Naive thymus-derived CD4-positive, alpha-beta T cell (primary cell): ENCODE results near the gene MVB12A. TPM values are rescaled to one million over a fixed set of nuclear protein-coding genes. Genes with fewer than 3 reads are reported as not detected.
A peak's percentile ranks its signal among the peaks of the same experiment; 100 is the strongest.

ENCODE experiments used
- ATAC-seq: fragments of 150-1000 bp; cut with Tn5 transposase; 2 replicates; pipeline ENCODE4 v1.10.0; 2021; ENCODE audit warnings: mild to moderate bottlenecking, moderate library complexity
- CTCF ChIA-PET: fragments of 350-600 bp; sonication (Branson Sonifier 250); formaldehyde crosslinking; loops from one replicate; lab custom pipeline; 2021; ENCODE audit warnings: antibody characterized with exemption; lab: Charles Lee
- POLR2A ChIA-PET: fragments of 350-600 bp; sonication (Branson Sonifier 250); formaldehyde crosslinking; loops from one replicate; lab custom pipeline; 2021; ENCODE audit warnings: antibody characterized with exemption, inconsistent platforms; lab: Charles Lee
- DNase-seq, 9 donors: peaks; one replicate each; pipeline versions ENCODE4 v3.0.0 to v3.0.0-alpha.2; 2020 to 2022; ENCODE audit warnings: mixed read lengths in 1 of 9
- H3K27ac ChIP-seq: one replicate; pipeline ENCODE4 v1.7.0; 2013; ENCODE audit warnings: mild to moderate bottlenecking, low read depth, low read length, moderate library complexity
- H3K27me3 ChIP-seq, 2 donors: one replicate each; pipeline ENCODE4 v1.7.0; 2013; ENCODE audit warnings: low read length in 2 of 2, mild to moderate bottlenecking in 2 of 2, moderate library complexity in 2 of 2; ENCODE audit not compliant: control insufficient read depth in 2 of 2, insufficient read depth in 2 of 2
- H3K36me3 ChIP-seq, 3 experiments: 1 replicate in 2 of 3; 2 replicates in 1 of 3; pipeline ENCODE4 v1.7.0; 2013; ENCODE audit warnings: low read length in 3 of 3, mild to moderate bottlenecking in 3 of 3, moderate library complexity in 1 of 3; ENCODE audit not compliant: insufficient read depth in 3 of 3, control insufficient read depth in 2 of 3
- H3K4me1 ChIP-seq, 2 donors: one replicate each; pipeline ENCODE4 v1.7.0; 2013; ENCODE audit warnings: low read length in 2 of 2, mild to moderate bottlenecking in 2 of 2, moderate library complexity in 1 of 2; ENCODE audit not compliant: control insufficient read depth in 2 of 2, insufficient read depth in 2 of 2
- H3K4me3 ChIP-seq: 2 replicates; pipeline ENCODE4 v1.7.0; 2013; ENCODE audit warnings: mild to moderate bottlenecking, low read length
- H3K9me3 ChIP-seq, 3 experiments: 1 replicate in 2 of 3; 2 replicates in 1 of 3; pipeline ENCODE4 v1.7.0; 2013; ENCODE audit warnings: low read length in 3 of 3; ENCODE audit not compliant: control insufficient read depth in 2 of 3
- H3K27ac Mint-ChIP-seq, 9 donors: one replicate each; pipeline ENCODE4 v1.8.0; 2020 to 2022; ENCODE audit warnings: mixed read lengths in 9 of 9, mild to moderate bottlenecking in 8 of 9, moderate library complexity in 5 of 9, inconsistent platforms in 2 of 9
- H3K27me3 Mint-ChIP-seq, 5 donors: one replicate each; pipeline ENCODE4 v1.8.0; 2021 to 2022; ENCODE audit warnings: mixed read lengths in 5 of 5, mild to moderate bottlenecking in 1 of 5
- H3K36me3 Mint-ChIP-seq, 5 donors: one replicate each; pipeline ENCODE4 v1.8.0; 2020 to 2022; ENCODE audit warnings: mixed read lengths in 5 of 5, mild to moderate bottlenecking in 3 of 5, inconsistent platforms in 1 of 5
- H3K4me1 Mint-ChIP-seq, 7 donors: one replicate each; pipeline ENCODE4 v1.8.0; 2020 to 2022; ENCODE audit warnings: mixed read lengths in 7 of 7, mild to moderate bottlenecking in 3 of 7, inconsistent platforms in 1 of 7
- H3K4me3 Mint-ChIP-seq, 10 donors: one replicate each; pipeline ENCODE4 v1.8.0; 2020 to 2022; ENCODE audit warnings: mild to moderate bottlenecking in 10 of 10, mixed read lengths in 10 of 10, moderate library complexity in 6 of 10, inconsistent platforms in 2 of 10
- H3K9me3 Mint-ChIP-seq, 11 donors: one replicate each; pipeline ENCODE4 v1.8.0; 2020 to 2022; ENCODE audit warnings: mixed read lengths in 11 of 11, mild to moderate bottlenecking in 4 of 11, inconsistent platforms in 1 of 11, moderate library complexity in 1 of 11
- intact Hi-C, 2 donors: fragments of 100-400 bp; cut with micrococcal nuclease; formaldehyde crosslinking; loops; one replicate each; pipeline ENCODE4 v1.15.1; 2023
- polyA plus RNA-seq, 2 donors: library from polyadenylated mRNA; unstranded; fragments of 300-500 nt; fragmentation: Illumina TruSeq; gene quantifications; one replicate each; pipeline ENCODE4 v1.2.3, GENCODE V29; 2021
- total RNA-seq, 6 experiments: library from RNA in 5 of 6; stranded (reverse) in 5 of 6; gene quantifications; 1 replicate in 5 of 6; 2 replicates in 1 of 6; pipeline ENCODE4 v1.2.3 and lab custom pipeline; 2021 to 2026

The MVB12A gene
- total and polyA plus RNA-seq, 7 experiments from 2014 or later = 19.5 to 45.1 (median 31.3) TPM

GRCh38 chr19:17402982-17403855, 16.6 kb upstream of the MVB12A start:
- DNase-seq (peak in 3 of 9 donors; percentile 21 to 58 (median 37)), ATAC-seq (peak; percentile 68)
- POLR2A ChIA-PET = interaction anchor here (0.5 to 1.7 kb wide), 4 partner anchors 11 to 16 kb away, joined by 3 to 7 read pairs (median 3); partner anchors contain the start of gene MVB12A
- H3K4me1 Mint-ChIP-seq = peaks cover 20 to 46% (median 35%) of the 10 kb centered on the region in 7 donors
- Histone ChIP-seq H3K36me3 (peaks cover 0 to 15% (median 0%) of the 10 kb centered on the region in 3 experiments), H3K9me3 (no peaks in the 10 kb centered on the region), H3K4me3 (no peak overlapping the region), H3K27ac (peak overlapping the region; percentile 45), H3K27me3 (no peaks in the 10 kb centered on the region), H3K4me1 (peaks cover 0 to 12% of the 10 kb centered on the region in 2 donors)
- CTCF ChIA-PET = interaction anchor here (0.5 to 1.1 kb wide), 2 partner anchors 58 to 62 kb away, joined by 4 read pairs; no protein-coding TSS in a partner anchor
- H3K4me3 Mint-ChIP-seq = peak overlapping the region; percentile 73 to 98 (median 92)
- no peaks in the 10 kb centered on the region for H3K9me3 Mint-ChIP-seq
- H3K27me3 Mint-ChIP-seq = peaks cover 0 to 2% (median 0%) of the 10 kb centered on the region in 5 donors
- H3K36me3 Mint-ChIP-seq = peaks cover 0 to 29% (median 0%) of the 10 kb centered on the region in 5 donors
- H3K27ac Mint-ChIP-seq = peak overlapping the region in 7 of 9 donors; percentile 81 to 96 (median 88)
- intact Hi-C loops = loop anchor here in 1 of 2 donors (1.0 kb wide), 2 partner anchors 12 to 67 kb away; partner anchors contain the start of gene SLC27A1

GRCh38 chr19:17404015-17404414, 15.8 kb upstream of the MVB12A start:
- Mint-ChIP-seq H3K27me3 (peaks cover 0 to 2% (median 0%) of the 10 kb centered on the region in 5 donors), H3K4me1 (peaks cover 20 to 47% (median 35%) of the 10 kb centered on the region in 7 donors), H3K27ac (peak overlapping the region; percentile 59 to 96 (median 88)), H3K36me3 (peaks cover 0 to 26% (median 0%) of the 10 kb centered on the region in 5 donors), H3K4me3 (peak overlapping the region; percentile 80 to 98 (median 95)), H3K9me3 (no peaks in the 10 kb centered on the region)
- Histone ChIP-seq H3K27me3 (no peaks in the 10 kb centered on the region), H3K4me3 (peak overlapping the region; percentile 81), H3K36me3 (peaks cover 0 to 15% (median 0%) of the 10 kb centered on the region in 3 experiments), H3K9me3 (no peaks in the 10 kb centered on the region), H3K4me1 (peaks cover 0 to 12% of the 10 kb centered on the region in 2 donors), H3K27ac (peak overlapping the region; percentile 83)
- POLR2A ChIA-PET = interaction anchor here (0.5 to 1.7 kb wide), 3 partner anchors 12 to 16 kb away, joined by 3 to 7 read pairs (median 3); partner anchors contain the start of gene MVB12A
- DNase-seq (no peak), ATAC-seq (no peak)
- intact Hi-C loops = loop anchor here in 1 of 2 donors (2.0 kb wide), 1 partner anchor 13 kb away; no protein-coding TSS in a partner anchor
- CTCF ChIA-PET = interaction anchor here (0.5 to 1.1 kb wide), 2 partner anchors 57 to 61 kb away, joined by 4 read pairs; no protein-coding TSS in a partner anchor

- Mint-ChIP-seq H3K9me3 (no peaks in the 10 kb centered on the region), H3K27me3 (peaks cover 0 to 2% (median 0%) of the 10 kb centered on the region in 5 donors), H3K4me3 (peak overlapping the region; percentile 80 to 98 (median 95)), H3K27ac (peak overlapping the region; percentile 81 to 98 (median 88)), H3K4me1 (peaks cover 20 to 47% (median 35%) of the 10 kb centered on the region in 7 donors), H3K36me3 (peaks cover 0 to 26% (median 0%) of the 10 kb centered on the region in 5 donors)
- ChIA-PET POLR2A (interaction anchor here (0.7 to 4.7 kb wide), 7 partner anchors 10 to 328 kb away, joined by 3 to 33 read pairs (median 4); partner anchors contain the start of gene MVB12A), CTCF (interaction anchor here (1.0 kb wide), 1 partner anchor 16 kb away, joined by 3 read pairs; no protein-coding TSS in a partner anchor)
- H3K4me3 ChIP-seq = peak overlapping the region; percentile 81
- DNase-seq (no peak), ATAC-seq (no peak)
- H3K4me1 ChIP-seq = peaks cover 0 to 12% of the 10 kb centered on the region in 2 donors
- intact Hi-C loops = loop anchor here (1.0 to 5.0 kb wide), 7 partner anchors 9 to 108 kb away; partner anchors contain the start of genes DDA1 (in 1 of the 2), GTPBP3 (in 1 of the 2), MRPL34 (in 1 of the 2) and MVB12A (in 1 of the 2)
- peaks cover 0 to 15% (median 0%) of the 10 kb centered on the region in 3 experiments for H3K36me3 ChIP-seq
- no peaks in the 10 kb centered on the region for H3K9me3 ChIP-seq
- H3K27ac ChIP-seq = peak overlapping the region; percentile 83
- H3K27me3 ChIP-seq = no peaks in the 10 kb centered on the region
Measured at GRCh38 chr19:17404621-17405249, 15.1 kb upstream of the MVB12A start.

- H3K4me1 Mint-ChIP-seq = peaks cover 20 to 47% (median 35%) of the 10 kb centered on the region in 7 donors
- H3K9me3 Mint-ChIP-seq = no peaks in the 10 kb centered on the region
- Histone ChIP-seq H3K27ac (peak within 1 kb of the TSS; percentile 83), H3K36me3 (peaks cover 0 to 15% (median 0%) of the 10 kb centered on the region in 3 experiments), H3K4me1 (peaks cover 0 to 12% of the 10 kb centered on the region in 2 donors), H3K9me3 (no peaks in the 10 kb centered on the region), H3K27me3 (no peaks in the 10 kb centered on the region), H3K4me3 (peak within 1 kb of the TSS; percentile 81)
- H3K4me3 Mint-ChIP-seq = peak within 1 kb of the TSS; percentile 80 to 98 (median 95)
- ATAC-seq (peak; percentile 90), DNase-seq (peak in 6 of 9 donors; percentile 20 to 69 (median 50))
- ChIA-PET POLR2A (interaction anchor here (0.5 to 4.7 kb wide), 7 partner anchors 10 to 1513 kb away, joined by 3 to 33 read pairs (median 3); partner anchors contain the start of gene MVB12A), CTCF (interaction anchor here (0.6 to 1.9 kb wide), 3 partner anchors 14 to 442 kb away, joined by 3 to 7 read pairs (median 3); partner anchors contain the start of genes JAK3 and MVB12A)
- peaks cover 0 to 2% (median 0%) of the 10 kb centered on the region in 5 donors for H3K27me3 Mint-ChIP-seq
- H3K36me3 Mint-ChIP-seq = peaks cover 0 to 26% (median 0%) of the 10 kb centered on the region in 5 donors
- H3K27ac Mint-ChIP-seq = peak within 1 kb of the TSS; percentile 81 to 98 (median 88)
- intact Hi-C loops = loop anchor here (1.0 to 5.0 kb wide), 7 partner anchors 10 to 107 kb away; partner anchors contain the start of genes DDA1 (in 1 of the 2), GTPBP3 (in 1 of the 2), MRPL34 (in 1 of the 2) and MVB12A (in 1 of the 2)
Measured at GRCh38 chr19:17405250-17406045, 14.4 kb upstream of the MVB12A start, which contains the start of gene BST2. Gene BST2, minus strand, starts transcription at chr19:17405630. Its CDS starts 55 bp downstream, at chr19:17405575.
